IMR-90 (cell line): ENCODE measurements around the gene CAGE1.

ENCODE experiments used
- CEBPB ChIP-seq: IDR thresholded peaks from 2 replicates; pipeline ENCODE4 v1.6.1; 2012; ENCODE audit warnings: low read depth, low read length, improper control_type of control experiment
- MAZ ChIP-seq: IDR thresholded peaks from 2 replicates; pipeline ENCODE4 v1.6.1; 2012; ENCODE audit warnings: low read depth, mild to moderate bottlenecking, low read length, improper control_type of control experiment, moderate library complexity, borderline replicate concordance
- MXI1 ChIP-seq: IDR thresholded peaks from 2 replicates; pipeline ENCODE4 v1.6.1; 2012; ENCODE audit warnings: low read depth, mild to moderate bottlenecking, low read length, moderate library complexity, borderline replicate concordance
- POLR2A ChIP-seq: IDR thresholded peaks from 2 replicates; pipeline ENCODE4 v1.6.1; 2012; ENCODE audit warnings: mild to moderate bottlenecking, low read depth, low read length
- RCOR1 ChIP-seq: IDR thresholded peaks from 2 replicates; pipeline ENCODE4 v1.6.1; 2012; ENCODE audit warnings: mild to moderate bottlenecking, low read length, improper control_type of control experiment; ENCODE audit not compliant: insufficient replicate concordance
- USF2 ChIP-seq: fragments of 150-350 bp; IDR thresholded peaks from 2 replicates; pipeline ENCODE4 v1.6.1; 2017; ENCODE audit warnings: mild to moderate bottlenecking, antibody characterized with exemption, low read length, low read depth
- TF ChIP-seq, protein P1 (sequence below): conservative IDR thresholded peaks from 2 replicates; pipeline ENCODE4 v1.5.1; 2012; ENCODE audit warnings: mild to moderate bottlenecking, low read depth, low read length, improper control_type of control experiment

GRCh38 chr6:7417684-7418083 is 28.1 kb upstream of the CAGE1 start:
- TF ChIP-seq MAZ = no peak
- TF ChIP-seq, protein P1, sequence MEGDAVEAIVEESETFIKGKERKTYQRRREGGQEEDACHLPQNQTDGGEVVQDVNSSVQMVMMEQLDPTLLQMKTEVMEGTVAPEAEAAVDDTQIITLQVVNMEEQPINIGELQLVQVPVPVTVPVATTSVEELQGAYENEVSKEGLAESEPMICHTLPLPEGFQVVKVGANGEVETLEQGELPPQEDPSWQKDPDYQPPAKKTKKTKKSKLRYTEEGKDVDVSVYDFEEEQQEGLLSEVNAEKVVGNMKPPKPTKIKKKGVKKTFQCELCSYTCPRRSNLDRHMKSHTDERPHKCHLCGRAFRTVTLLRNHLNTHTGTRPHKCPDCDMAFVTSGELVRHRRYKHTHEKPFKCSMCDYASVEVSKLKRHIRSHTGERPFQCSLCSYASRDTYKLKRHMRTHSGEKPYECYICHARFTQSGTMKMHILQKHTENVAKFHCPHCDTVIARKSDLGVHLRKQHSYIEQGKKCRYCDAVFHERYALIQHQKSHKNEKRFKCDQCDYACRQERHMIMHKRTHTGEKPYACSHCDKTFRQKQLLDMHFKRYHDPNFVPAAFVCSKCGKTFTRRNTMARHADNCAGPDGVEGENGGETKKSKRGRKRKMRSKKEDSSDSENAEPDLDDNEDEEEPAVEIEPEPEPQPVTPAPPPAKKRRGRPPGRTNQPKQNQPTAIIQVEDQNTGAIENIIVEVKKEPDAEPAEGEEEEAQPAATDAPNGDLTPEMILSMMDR = no peak
- no peak for TF ChIP-seq RCOR1
- TF ChIP-seq USF2 = no peak
- no peak for TF ChIP-seq CEBPB
- TF ChIP-seq MXI1 = no peak
- TF ChIP-seq POLR2A = no peak
